Muscle of leg (tissue), 11 donors: ENCODE measurements around the gene WBP2NL. TPM values are rescaled to one million over a fixed set of nuclear protein-coding genes. Genes with fewer than 3 reads are reported as not detected.

ENCODE experiments used
- DNase-seq: peaks from one replicate; pipeline ENCODE4 v3.0.0; 2013
- H3K27ac ChIP-seq: one replicate; pipeline ENCODE4 v1.5.1; 2013; ENCODE audit warnings: mild to moderate bottlenecking, low read length, control low read depth
- H3K27me3 ChIP-seq: one replicate; pipeline ENCODE4 v1.6.1; 2013; ENCODE audit warnings: low read length; ENCODE audit not compliant: control insufficient read depth, insufficient read depth
- H3K36me3 ChIP-seq: one replicate; pipeline ENCODE4 v1.6.1; 2013; ENCODE audit warnings: low read length; ENCODE audit not compliant: control insufficient read depth, insufficient read depth
- H3K4me1 ChIP-seq: one replicate; pipeline ENCODE4 v1.6.1; 2013; ENCODE audit warnings: low read length; ENCODE audit not compliant: control insufficient read depth, insufficient read depth
- H3K4me3 ChIP-seq: one replicate; pipeline ENCODE4 v1.5.1; 2013; ENCODE audit warnings: low read length, control low read depth
- H3K9me3 ChIP-seq: replicated peaks from 2 replicates; pipeline ENCODE4 v1.6.1; 2013; ENCODE audit warnings: low read depth, low read length; ENCODE audit not compliant: control insufficient read depth
- WGBS: methylation state at CpG from one replicate; pipeline ENCODE4 v1.1.5; 2013; ENCODE audit warnings: missing lambda C conversion rate; ENCODE audit not compliant: insufficient coverage; 5-methylcytosine and 5-hydroxymethylcytosine counted together
- polyA plus RNA-seq, 8 donors: library from polyadenylated mRNA; unstranded; fragments of 120-200 nt; gene quantifications; one replicate each; pipeline versions ENCODE4 v1.2.1 to v1.2.3, GENCODE V29; 2013; ENCODE audit warnings: inconsistent platforms in 1 of 8, low replicate concordance in 1 of 8; ENCODE audit not compliant: insufficient read length in 8 of 8, insufficient read depth in 1 of 8
- total RNA-seq: library from RNA; stranded (reverse); fragments of 120-200 nt; gene quantifications from one replicate; pipeline ENCODE4 v1.2.4, GENCODE V29; 2013

WBP2NL gene
- total and polyA plus RNA-seq, 9 donors: 0.38 to 2.3 (median 1.2) TPM

DNA sequence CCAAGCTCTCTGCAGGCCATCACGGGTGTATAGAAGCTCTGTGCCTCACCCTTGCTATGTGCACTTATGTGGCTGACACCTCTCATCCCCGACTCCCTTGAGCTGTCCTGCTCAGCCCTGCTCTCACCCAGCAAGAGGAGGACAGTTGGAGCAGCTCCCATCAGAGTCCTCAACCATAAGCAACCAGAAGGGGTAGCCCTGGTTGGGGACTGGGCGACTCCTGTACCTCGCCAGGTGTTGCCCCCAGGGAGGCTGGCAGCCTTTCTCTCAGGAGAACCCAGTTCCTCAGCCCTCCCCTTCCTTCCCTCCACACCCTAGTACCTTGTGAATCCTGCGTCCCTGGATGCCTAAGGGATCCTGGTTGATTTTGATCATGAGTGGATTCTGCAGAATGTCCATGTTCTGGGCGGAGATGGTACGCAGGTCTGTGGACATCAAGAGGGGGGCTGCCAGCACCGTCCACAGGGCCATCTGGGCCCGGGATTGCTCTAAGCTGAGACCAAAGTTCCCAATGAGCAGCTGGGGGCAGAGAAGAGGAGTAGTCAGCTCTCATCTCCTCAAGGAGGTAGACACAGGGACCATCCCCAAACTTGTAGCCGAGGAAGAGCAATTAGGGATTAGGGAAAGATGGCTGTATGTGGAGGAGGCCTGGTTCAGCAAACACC, 64.0 kb downstream of the WBP2NL start:
- DNase-seq: no peak
- 86% methylated on average over 4 of the region's 10 CpGs for WGBS

GRCh38 chr22:42064629-42065028, 66.0 kb downstream of the WBP2NL start:
- Histone ChIP-seq H3K9me3 (no peaks in the 10 kb centered on the region), H3K36me3 (peaks cover 64% of the 10 kb centered on the region), H3K4me3 (no peak overlapping the region), H3K4me1 (peaks cover 3% of the 10 kb centered on the region), H3K27me3 (no peaks in the 10 kb centered on the region), H3K27ac (no peak overlapping the region)
- DNase-seq: no peak
- WGBS: 67% methylated on average over 1 of the region's 1 CpG

More for the DNA sequence above, 64.0 kb downstream of the WBP2NL start:
- H3K27me3 ChIP-seq: no peaks in the 10 kb centered on the region
- H3K4me3 ChIP-seq: no peak overlapping the region
- H3K9me3 ChIP-seq: peaks cover 2% of the 10 kb centered on the region
- H3K4me1 ChIP-seq: no peaks in the 10 kb centered on the region
- H3K36me3 ChIP-seq: peaks cover 69% of the 10 kb centered on the region
- no peak overlapping the region for H3K27ac ChIP-seq

GRCh38 chr22:42065438-42066125, 67.0 kb downstream of the WBP2NL start:
- no peak overlapping the region for H3K27ac ChIP-seq
- no peak for DNase-seq
- H3K9me3 ChIP-seq: no peaks in the 10 kb centered on the region
- 93% methylated on average over 10 of the region's 13 CpGs for WGBS
- H3K36me3 ChIP-seq: peaks cover 55% of the 10 kb centered on the region
- no peak overlapping the region for H3K4me3 ChIP-seq
- no peaks in the 10 kb centered on the region for H3K27me3 ChIP-seq
- peaks cover 9% of the 10 kb centered on the region for H3K4me1 ChIP-seq

GRCh38 chr22:42066126-42066761, 67.7 kb downstream of the WBP2NL start:
- Histone ChIP-seq H3K27me3 (no peaks in the 10 kb centered on the region), H3K36me3 (peaks cover 48% of the 10 kb centered on the region), H3K27ac (no peak overlapping the region), H3K9me3 (no peaks in the 10 kb centered on the region), H3K4me3 (no peak overlapping the region), H3K4me1 (peaks cover 12% of the 10 kb centered on the region)
- no peak for DNase-seq
- 89% methylated on average over 7 of the region's 7 CpGs for WGBS

DNA sequence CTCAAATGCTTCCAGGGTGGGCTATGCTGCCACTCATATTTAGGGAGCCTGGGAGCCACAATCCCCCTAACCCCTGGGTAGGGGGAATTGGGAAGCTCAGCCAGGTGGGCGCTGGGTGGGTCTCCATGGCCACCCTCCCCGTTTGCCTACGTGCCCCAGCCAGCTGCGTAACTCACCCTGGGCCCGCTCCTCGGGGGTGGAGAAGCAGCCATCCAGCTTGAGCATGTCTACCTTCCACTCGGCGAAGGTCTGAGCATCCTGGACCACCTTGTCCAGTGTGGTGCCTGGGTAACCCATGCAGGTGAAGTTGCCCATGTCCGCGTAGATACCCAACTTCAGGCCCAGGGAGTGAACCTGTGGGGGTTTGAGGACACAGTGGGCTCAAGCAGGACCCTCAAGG, 68.3 kb downstream of the WBP2NL start:
- Histone ChIP-seq H3K9me3 (no peaks in the 10 kb centered on the region), H3K4me1 (peaks cover 19% of the 10 kb centered on the region), H3K27ac (no peak overlapping the region), H3K36me3 (peaks cover 45% of the 10 kb centered on the region), H3K27me3 (no peaks in the 10 kb centered on the region), H3K4me3 (no peak overlapping the region)
- no peak for DNase-seq
- 96% methylated on average over 9 of the region's 10 CpGs for WGBS

GRCh38 chr22:42067671-42068251, 69.2 kb downstream of the WBP2NL start:
- no peaks in the 10 kb centered on the region for H3K27me3 ChIP-seq
- no peak for DNase-seq
- H3K4me3 ChIP-seq: no peak overlapping the region
- WGBS: 91% methylated on average over 12 of the region's 14 CpGs
- no peak overlapping the region for H3K27ac ChIP-seq
- H3K4me1 ChIP-seq: peaks cover 19% of the 10 kb centered on the region
- peaks cover 39% of the 10 kb centered on the region for H3K36me3 ChIP-seq
- no peaks in the 10 kb centered on the region for H3K9me3 ChIP-seq

- Histone ChIP-seq H3K4me3 (no peak overlapping the region), H3K9me3 (no peaks in the 10 kb centered on the region), H3K36me3 (peaks cover 36% of the 10 kb centered on the region), H3K27me3 (no peaks in the 10 kb centered on the region), H3K27ac (no peak overlapping the region), H3K4me1 (peaks cover 19% of the 10 kb centered on the region)
- 78% methylated on average over 4 of the region's 4 CpGs for WGBS
- DNase-seq: no peak
Measured at GRCh38 chr22:42068291-42068690, 69.7 kb downstream of the WBP2NL start.

GRCh38 chr22:42069801-42070516, 71.4 kb downstream of the WBP2NL start:
- no peaks in the 10 kb centered on the region for H3K27me3 ChIP-seq
- H3K36me3 ChIP-seq: peaks cover 30% of the 10 kb centered on the region
- 4% methylated on average over 12 of the region's 19 CpGs for WGBS
- no peaks in the 10 kb centered on the region for H3K9me3 ChIP-seq
- DNase-seq: peak; percentile 71
- H3K4me3 ChIP-seq: peak overlapping the region; percentile 57
- H3K27ac ChIP-seq: peak overlapping the region; percentile 93
- H3K4me1 ChIP-seq: peaks cover 34% of the 10 kb centered on the region

DNA sequence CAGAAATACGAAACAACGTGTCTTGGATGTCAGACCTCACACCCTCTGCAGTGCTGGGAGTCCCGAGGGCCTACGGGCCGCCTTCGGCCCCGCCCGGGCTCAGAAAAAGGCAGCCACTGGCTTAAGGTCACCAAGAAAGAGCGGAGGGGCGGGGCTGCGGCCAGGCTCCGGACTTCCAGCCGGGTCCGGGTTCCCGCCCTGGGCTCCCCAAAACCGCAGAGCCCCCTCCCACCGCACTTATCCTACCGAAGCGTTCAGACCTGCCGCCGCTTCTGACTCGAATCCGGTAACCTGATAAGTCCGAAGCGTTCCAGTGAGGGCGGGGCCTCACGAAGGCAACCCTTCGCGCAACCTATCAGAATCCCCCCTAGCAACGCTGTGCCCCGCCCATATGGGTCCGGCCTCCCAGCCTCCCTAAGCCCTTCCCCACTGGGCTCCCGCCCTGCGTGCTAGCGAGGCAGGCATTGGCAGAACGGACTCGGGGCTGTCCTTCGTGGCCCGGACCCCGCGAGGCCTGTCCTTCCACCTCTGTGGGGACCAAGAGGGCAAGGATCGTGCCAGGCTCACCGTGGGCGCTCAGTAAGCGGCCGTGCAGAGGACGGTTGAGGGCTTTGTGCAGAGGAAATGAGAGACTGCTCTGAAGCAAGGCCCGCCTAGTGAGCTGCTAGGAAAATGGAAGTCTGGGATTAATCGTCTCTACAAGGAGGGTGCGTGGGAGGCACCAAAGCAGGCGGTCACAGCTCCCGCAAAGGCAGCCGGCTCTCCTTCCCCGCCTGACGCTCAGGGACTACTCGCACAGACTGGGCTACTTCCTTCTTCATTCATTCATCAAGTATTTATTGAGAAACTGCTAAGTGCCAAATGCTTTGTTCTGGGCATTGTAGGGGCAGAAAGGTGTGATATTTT, 72.2 kb downstream of the WBP2NL start, which contains the start of gene NAGA:
Gene NAGA (minus strand): TSS at position 296 of the 906 bp plus-strand sequence. CDS start 515 bp downstream, outside the sequence.
- under 1% methylated on average over 44 of the region's 56 CpGs for WGBS
- peak within 1 kb of the TSS; percentile 57 for H3K4me3 ChIP-seq
- H3K36me3 ChIP-seq: peaks cover 27% of the 10 kb centered on the region
- H3K4me1 ChIP-seq: peaks cover 42% of the 10 kb centered on the region
- no peaks in the 10 kb centered on the region for H3K9me3 ChIP-seq
- H3K27me3 ChIP-seq: no peaks in the 10 kb centered on the region
- peak; percentile 99 for DNase-seq
- H3K27ac ChIP-seq: peak within 1 kb of the TSS; percentile 93
